ENCODE measurements around the gene POLR3H.

POLR3H gene

GRCh38 chr22:41522813-41523212 lies 21.5 kb downstream of the POLR3H start:
- no peak for FAIRE-seq
- no peak for DNase-seq (ENCODE audit: insufficient read length, low spot score)

- DNase-seq (ENCODE audit: insufficient read length, low spot score) (no peak), FAIRE-seq (no peak)
Observed at GRCh38 chr22:41521126-41521525, 23.1 kb downstream of the POLR3H start.

- FAIRE-seq = no peak
- DNase-seq (ENCODE audit: insufficient read length, low spot score) = no peak
Observed at GRCh38 chr22:41518048-41518347, 26.3 kb downstream of the POLR3H start.

- peak; percentile 40 for DNase-seq (ENCODE audit: insufficient read length, low spot score)
- peak; percentile 68 for FAIRE-seq
Observed at GRCh38 chr22:41517172-41518047, 26.9 kb downstream of the POLR3H start.

GRCh38 chr22:41516462-41516861 lies 27.8 kb downstream of the POLR3H start:
- no peak for DNase-seq (ENCODE audit: insufficient read length, low spot score)
- no peak for FAIRE-seq

GRCh38 chr22:41513391-41513790 lies 30.9 kb downstream of the POLR3H start:
- DNase-seq (ENCODE audit: insufficient read length, low spot score) = no peak
- FAIRE-seq = no peak

GRCh38 chr22:41512421-41513194 lies 31.7 kb downstream of the POLR3H start:
- FAIRE-seq = no peak
- no peak for DNase-seq (ENCODE audit: insufficient read length, low spot score)

- DNase-seq (ENCODE audit: insufficient read length, low spot score) = no peak
- FAIRE-seq = no peak
Observed at GRCh38 chr22:41511521-41511968, 32.7 kb downstream of the POLR3H start.

GRCh38 chr22:41508770-41509170 lies 35.5 kb downstream of the POLR3H start:
- DNase-seq (ENCODE audit: insufficient read length, low spot score) (no peak), FAIRE-seq (no peak)

GRCh38 chr22:41507330-41508063 lies 36.8 kb downstream of the POLR3H start:
- FAIRE-seq = no peak

GRCh38 chr22:41505511-41506220 lies 38.6 kb downstream of the POLR3H start:
- FAIRE-seq = no peak

More at GRCh38 chr22:41507330-41508063, 36.8 kb downstream of the POLR3H start:
- no peak for DNase-seq (ENCODE audit: insufficient read length, low spot score)

GRCh38 chr22:41504816-41505215 lies 39.5 kb downstream of the POLR3H start:
- no peak for FAIRE-seq
- no peak for DNase-seq (ENCODE audit: insufficient read length, low spot score)

More at GRCh38 chr22:41505511-41506220, 38.6 kb downstream of the POLR3H start:
- DNase-seq (ENCODE audit: insufficient read length, low spot score) = no peak

GRCh38 chr22:41504397-41504796 lies 39.9 kb downstream of the POLR3H start:
- FAIRE-seq (no peak), DNase-seq (ENCODE audit: insufficient read length, low spot score) (no peak)

- FAIRE-seq = peak; percentile 68
- DNase-seq (ENCODE audit: insufficient read length, low spot score) = peak; percentile 49
Observed at GRCh38 chr22:41501209-41501608, 43.1 kb downstream of the POLR3H start.

GRCh38 chr22:41500303-41500702 lies 44.0 kb downstream of the POLR3H start:
- no peak for FAIRE-seq
- no peak for DNase-seq (ENCODE audit: insufficient read length, low spot score)

- no peak for FAIRE-seq
- DNase-seq (ENCODE audit: insufficient read length, low spot score) = no peak
Observed at GRCh38 chr22:41499624-41500280, 44.5 kb downstream of the POLR3H start.

- FAIRE-seq (no peak), DNase-seq (ENCODE audit: insufficient read length, low spot score) (no peak)
Observed at GRCh38 chr22:41498303-41498835, 45.9 kb downstream of the POLR3H start.

- DNase-seq (ENCODE audit: insufficient read length, low spot score) = no peak
Observed at GRCh38 chr22:41491374-41492100, 52.7 kb downstream of the POLR3H start.

More at GRCh38 chr22:41491374-41492100, 52.7 kb downstream of the POLR3H start:
- FAIRE-seq = no peak
